GM10266 (cell line): Measurements from ENCODE around the gene SLC8A1.

Source experiments
- DNase-seq: peaks from one replicate; pipeline ENCODE4 v3.0.0; 2012; ENCODE audit errors: extremely low spot score
- CTCF ChIP-seq: IDR thresholded peaks from 2 replicates; pipeline ENCODE4 v1.5.1; 2012; ENCODE audit warnings: mild to moderate bottlenecking, low read depth; ENCODE audit not compliant: control insufficient read depth, insufficient read depth; ENCODE audit errors: missing control alignments

Gene SLC8A1

GRCh38 chr2:40258135-40258457, 193.8 kb downstream of the SLC8A1 start:
- no peak for TF ChIP-seq CTCF
- DNase-seq = no peak

- no peak for TF ChIP-seq CTCF
Measured at GRCh38 chr2:40257340-40258134, 194.4 kb downstream of the SLC8A1 start.

GRCh38 chr2:40256649-40257048, 195.2 kb downstream of the SLC8A1 start:
- DNase-seq = no peak
- no peak for TF ChIP-seq CTCF

More at GRCh38 chr2:40257340-40258134, 194.4 kb downstream of the SLC8A1 start:
- DNase-seq = no peak

- TF ChIP-seq CTCF = no peak
- no peak for DNase-seq
Measured at GRCh38 chr2:40256008-40256407, 195.9 kb downstream of the SLC8A1 start.

- DNase-seq = no peak
- TF ChIP-seq CTCF = no peak
Measured at GRCh38 chr2:40255103-40255502, 196.8 kb downstream of the SLC8A1 start.

GRCh38 chr2:40254611-40255010, 197.3 kb downstream of the SLC8A1 start:
- no peak for TF ChIP-seq CTCF
- no peak for DNase-seq

- DNase-seq = no peak
- no peak for TF ChIP-seq CTCF
Measured at GRCh38 chr2:40251137-40251536, 200.8 kb downstream of the SLC8A1 start.
